Right cardiac atrium (tissue), 5 donors: Measurements from ENCODE around the gene DHRSX. TPM values are rescaled to one million over a fixed set of nuclear protein-coding genes. Genes with fewer than 3 reads are reported as not detected.
"Not testable (repeated sequence)": the region's sequence is repeated elsewhere in the genome, so short reads cannot be mapped to it uniquely, and the experiment has no call there.

Experiments used
- ATAC-seq, 2 donors: fragments of 200-7000 bp; cut with Tn5 transposase; one replicate each; pipeline versions ENCODE4 v1.8.0 to v1.9.1; 2020; ENCODE audit warnings: moderate library complexity in 2 of 2, mild to moderate bottlenecking in 1 of 2
- DNase-seq, 3 donors: peaks; one replicate each; pipeline ENCODE4 v3.0.0-alpha.2; 2020
- H3K27ac ChIP-seq: one replicate; pipeline ENCODE4 v1.5.1; 2013; ENCODE audit warnings: mild to moderate bottlenecking, low read length, control low read depth, moderate library complexity
- H3K27me3 ChIP-seq: one replicate; pipeline ENCODE4 v1.6.1; 2013; ENCODE audit not compliant: control insufficient read depth, insufficient read depth
- H3K4me1 ChIP-seq: one replicate; pipeline ENCODE4 v1.6.1; 2013; ENCODE audit warnings: low read length; ENCODE audit not compliant: control insufficient read depth, insufficient read depth
- H3K4me3 ChIP-seq: one replicate; pipeline ENCODE4 v1.5.1; 2013; ENCODE audit warnings: low read length, control low read depth
- H3K9me3 ChIP-seq: one replicate; pipeline ENCODE4 v1.6.1; 2013; ENCODE audit warnings: low read length; ENCODE audit not compliant: control insufficient read depth
- WGBS: extraction: QIAGEN DNeasy Blood & Tissue Kit; methylation state at CpG from one replicate; pipeline ENCODE4 v1.1.7; 2013; 5-methylcytosine and 5-hydroxymethylcytosine counted together
- intact Hi-C, 4 donors: fragments of 100-400 bp; cut with DNase I; formaldehyde crosslinking; loops; one replicate each; pipeline versions ENCODE4 v1.11.0 to v1.14.0; 2022 to 2023
- polyA plus RNA-seq: library from polyadenylated mRNA; stranded (reverse); fragments of 200-250 nt; gene quantifications from one replicate; pipeline ENCODE4 v1.2.3, GENCODE V29; 2013
- total RNA-seq, 4 donors: library from RNA; stranded (reverse); fragmentation: NEBNext Ultra II Directional; extraction: Animal tissue kit (Norgen Biotek cat#: 25700); gene quantifications; one replicate each; pipeline ENCODE4 v1.2.1, GENCODE V29; 2021
- donor health status: healthy with polysubstance abuse.
- donor health status: DM: no; HTN: yes; CAD: no.
- donor health status: DM: no; HTN: no; CAD: no.
- donor health status: DM: no; HTN: yes; CAD: no; lungs with severe emphysema.
- donor health status: DM: yes; HTN: yes; CAD: no.

Gene DHRSX
- total and polyA plus RNA-seq, 5 donors: 22.2 to 43.7 (median 30.1) TPM

DNA sequence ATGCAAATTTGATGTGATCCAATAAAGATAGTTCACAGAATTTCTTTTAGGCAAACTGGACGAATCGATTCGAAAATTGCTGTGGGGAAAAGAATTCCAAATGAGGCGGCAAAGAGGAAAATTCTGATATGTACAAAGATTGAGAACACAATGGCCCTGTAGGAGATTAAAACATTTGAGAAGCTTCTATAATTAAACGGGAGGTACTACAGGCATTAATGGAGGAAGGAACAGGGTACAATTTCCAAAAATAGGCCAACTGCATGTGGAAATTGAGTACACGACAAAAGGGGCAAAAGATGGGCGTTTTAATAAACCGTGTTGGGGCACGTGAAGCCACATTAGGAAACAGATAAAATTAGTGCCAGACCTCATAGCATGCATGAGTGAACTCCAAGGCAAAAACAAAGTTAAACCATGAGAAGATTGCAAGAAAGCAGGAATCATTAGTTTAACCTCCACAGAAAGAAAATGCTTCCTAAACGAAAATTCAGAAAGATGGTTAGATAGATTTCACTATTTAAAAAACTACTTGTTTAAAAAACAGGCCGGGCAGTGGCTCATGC lies 68.4 kb downstream of the DHRSX start:
- Histone ChIP-seq H3K4me3 (no peak overlapping the region), H3K27me3 (no peaks in the 10 kb centered on the region), H3K27ac (no peak overlapping the region), H3K4me1 (no peaks in the 10 kb centered on the region), H3K9me3 (no peaks in the 10 kb centered on the region)
- ATAC-seq (no peak), DNase-seq (no peak)
- WGBS: 70% methylated on average over 11 of the region's 11 CpGs
- intact Hi-C loops: no loop called here

DNA sequence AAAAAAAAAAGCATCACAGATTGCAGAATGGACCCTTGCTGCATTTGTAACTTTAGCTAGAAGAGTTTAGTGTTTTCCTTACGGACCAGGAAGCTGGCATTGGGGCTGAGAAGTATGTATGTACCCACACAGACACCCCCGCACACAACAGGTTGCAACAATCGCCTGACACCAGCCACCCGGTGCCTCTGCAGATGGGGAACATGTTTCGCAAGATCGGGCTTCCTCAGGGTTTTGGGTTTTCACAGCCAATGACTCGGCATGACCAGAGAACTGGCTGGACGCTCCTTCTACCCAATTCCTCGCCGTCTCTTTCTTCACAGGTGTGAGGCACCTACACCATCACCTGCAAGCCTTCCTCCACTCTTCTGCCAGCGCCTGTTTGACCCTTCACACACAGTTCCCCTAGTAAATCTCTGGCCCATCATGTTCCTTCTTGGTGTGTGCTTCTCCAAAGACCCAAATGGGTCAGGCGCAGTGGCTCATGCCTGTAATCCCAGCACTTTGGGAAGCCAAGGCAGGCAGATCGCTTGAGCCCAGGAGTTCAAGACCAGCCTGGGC lies 70.4 kb downstream of the DHRSX start:
- intact Hi-C loops: no loop called here
- DNase-seq: no peak
- ATAC-seq: no peak

DNA sequence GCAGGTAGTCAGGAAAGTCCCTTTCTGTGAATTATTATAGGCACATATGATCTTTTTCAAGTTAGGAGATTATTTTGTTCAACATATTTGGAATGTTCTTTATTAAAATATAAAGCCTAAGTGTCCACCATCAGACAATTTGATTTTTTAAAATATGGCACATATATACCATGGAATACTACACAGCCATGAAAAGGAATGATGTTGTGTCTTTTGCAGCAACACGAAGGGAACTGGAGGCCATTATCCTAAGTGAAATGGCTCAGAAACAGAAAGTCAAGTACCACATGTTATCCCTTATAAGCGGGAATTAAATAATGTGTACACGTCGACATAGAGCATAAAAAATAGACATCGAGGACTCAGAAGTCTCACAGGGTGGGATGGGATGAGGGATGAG lies 73.0 kb downstream of the DHRSX start:
- whole genome bisulfite sequencing: 99% methylated on average over 5 of the region's 5 CpGs
- H3K27me3 ChIP-seq: no peaks in the 10 kb centered on the region
- ATAC-seq (no peak), DNase-seq (no peak)
- no peak overlapping the region for H3K4me3 ChIP-seq
- intact Hi-C loops: no loop called here
- H3K27ac ChIP-seq: no peak overlapping the region
- peaks cover 4% of the 10 kb centered on the region for H3K4me1 ChIP-seq
- no peaks in the 10 kb centered on the region for H3K9me3 ChIP-seq

More for the DNA sequence above, 70.4 kb downstream of the DHRSX start:
- WGBS: 89% methylated on average over 13 of the region's 13 CpGs
- Histone ChIP-seq H3K9me3 (no peaks in the 10 kb centered on the region), H3K4me1 (peaks cover 4% of the 10 kb centered on the region), H3K27ac (no peak overlapping the region), H3K4me3 (no peak overlapping the region), H3K27me3 (no peaks in the 10 kb centered on the region)

DNA sequence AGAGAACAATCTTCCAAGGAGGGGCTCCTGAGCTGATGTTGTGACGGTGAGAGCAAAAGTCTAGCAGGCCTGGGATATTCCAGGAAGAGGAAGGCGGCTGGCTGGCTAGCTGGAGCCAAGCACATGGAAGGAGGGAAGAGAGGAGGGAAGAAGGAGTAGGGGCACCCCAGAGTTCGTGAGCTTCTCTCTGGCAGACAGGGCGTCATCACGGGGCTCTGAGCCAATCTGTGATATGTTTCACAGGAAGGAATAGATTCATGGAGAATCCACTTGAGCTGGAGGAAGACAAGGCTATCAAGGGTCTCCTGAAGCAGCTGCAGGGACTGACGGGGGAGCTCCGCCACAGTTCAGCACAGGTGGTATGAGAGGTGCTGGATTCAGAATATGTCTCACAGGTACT lies 73.6 kb downstream of the DHRSX start:
- Histone ChIP-seq H3K4me3 (no peak overlapping the region), H3K9me3 (no peaks in the 10 kb centered on the region), H3K4me1 (peaks cover 4% of the 10 kb centered on the region), H3K27ac (no peak overlapping the region), H3K27me3 (no peaks in the 10 kb centered on the region)
- intact Hi-C loops: no loop called here
- peak in 1 of 3 donors; percentile 52 for DNase-seq
- no peak for ATAC-seq
- 67% methylated on average over 7 of the region's 7 CpGs for WGBS

DNA sequence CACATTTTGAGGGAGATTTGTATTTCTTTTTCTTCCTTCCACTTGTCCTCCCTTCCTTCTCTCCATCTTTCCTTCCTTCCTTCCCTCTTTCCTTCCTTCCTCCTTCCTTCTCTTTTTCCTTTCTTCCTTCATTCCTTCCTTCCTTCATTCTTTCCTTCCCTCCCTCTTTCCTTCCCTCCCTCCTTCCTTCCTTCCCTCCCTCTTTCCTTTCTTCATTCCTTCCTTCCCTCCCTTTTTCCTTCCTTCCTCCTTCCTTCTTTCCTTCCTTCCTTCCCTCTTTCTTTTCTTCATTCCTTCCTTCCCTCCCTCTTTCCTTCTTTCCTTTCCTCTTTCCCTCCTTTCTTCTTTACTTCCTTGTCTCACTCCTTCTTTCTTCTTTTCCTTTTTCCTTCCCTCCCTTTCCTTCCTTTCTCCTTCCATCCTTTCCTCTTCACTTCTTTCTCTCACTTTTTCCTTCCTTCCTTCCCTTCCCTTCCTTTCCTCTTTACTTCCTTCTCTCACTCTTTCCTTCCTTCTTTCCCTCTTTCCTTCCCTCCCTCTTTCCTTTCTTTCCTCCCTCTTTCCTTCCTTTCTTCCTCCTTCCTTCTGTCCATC lies 74.4 kb downstream of the DHRSX start:
- no peak overlapping the region for H3K27ac ChIP-seq
- H3K27me3 ChIP-seq: no peaks in the 10 kb centered on the region
- H3K4me1 ChIP-seq: peaks cover 4% of the 10 kb centered on the region
- DNase-seq: no peak
- no peak for ATAC-seq
- intact Hi-C loops: no loop called here
- no peaks in the 10 kb centered on the region for H3K9me3 ChIP-seq
- no peak overlapping the region for H3K4me3 ChIP-seq

DNA sequence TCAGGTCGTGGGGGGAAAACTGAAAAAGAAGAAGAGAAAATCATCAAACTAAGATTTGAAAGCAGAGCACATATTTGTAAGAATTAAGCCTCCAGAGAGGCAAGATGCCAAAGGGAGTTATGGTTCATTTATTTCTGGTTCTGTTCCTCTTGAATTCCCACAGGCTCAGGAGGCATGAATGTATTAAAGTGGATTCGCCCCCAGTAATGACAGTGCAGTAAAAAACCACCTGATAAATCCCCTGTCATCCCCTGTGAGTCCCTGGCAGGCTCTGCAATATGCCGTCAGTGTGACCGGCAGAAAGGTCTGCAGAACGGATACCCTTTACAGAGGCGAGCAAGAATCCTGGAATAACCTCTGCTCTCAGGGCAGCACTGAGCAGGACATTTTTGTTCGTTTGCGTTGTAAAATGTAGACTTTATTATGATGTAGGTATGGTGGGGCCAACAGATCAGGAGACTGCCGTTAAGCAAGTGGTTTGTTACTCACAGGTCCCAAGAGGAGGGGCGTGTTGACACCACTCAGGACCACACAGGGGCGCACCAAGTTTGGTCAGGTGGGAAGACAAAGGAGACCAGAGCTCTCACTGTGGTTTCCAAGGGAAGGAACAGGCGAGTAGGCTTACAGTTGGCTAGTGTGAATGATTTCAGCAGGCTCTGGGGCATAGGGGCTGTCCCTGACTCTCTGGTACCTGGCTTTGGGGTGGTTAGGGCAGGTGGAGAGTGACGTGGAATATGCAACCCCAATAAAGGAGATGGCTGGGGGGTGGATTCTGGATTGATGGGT lies 75.3 kb downstream of the DHRSX start:
- WGBS: 93% methylated on average over 13 of the region's 13 CpGs
- Histone ChIP-seq H3K4me3 (no peak overlapping the region), H3K4me1 (peaks cover 4% of the 10 kb centered on the region), H3K27me3 (no peaks in the 10 kb centered on the region), H3K27ac (no peak overlapping the region), H3K9me3 (no peaks in the 10 kb centered on the region)
- intact Hi-C loops: no loop called here
- DNase-seq (no peak), ATAC-seq (no peak)

DNA sequence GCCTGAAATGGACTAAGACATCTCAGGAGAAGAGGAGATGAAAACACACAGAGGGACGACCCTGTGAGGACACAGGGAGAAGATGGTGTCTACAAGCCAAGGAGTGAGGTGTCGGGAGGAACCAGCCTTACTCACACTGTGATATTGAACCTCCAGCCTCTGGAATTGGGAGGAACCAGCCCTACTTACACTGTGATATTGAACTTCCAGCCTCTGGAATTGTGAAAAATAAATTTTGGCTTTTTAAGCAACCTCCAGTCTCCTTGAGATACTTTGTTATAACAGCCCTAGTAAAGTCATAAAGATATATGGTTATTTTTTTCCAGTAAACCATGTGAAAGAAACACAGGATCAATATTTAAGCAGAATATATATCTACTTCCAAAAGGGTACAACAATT lies 76.5 kb downstream of the DHRSX start:
- Histone ChIP-seq H3K9me3 (no peaks in the 10 kb centered on the region), H3K4me1 (peaks cover 4% of the 10 kb centered on the region), H3K4me3 (no peak overlapping the region), H3K27ac (no peak overlapping the region), H3K27me3 (no peaks in the 10 kb centered on the region)
- WGBS: 88% methylated on average over 2 of the region's 2 CpGs
- DNase-seq (no peak), ATAC-seq (no peak)
- intact Hi-C loops: no loop called here

DNA sequence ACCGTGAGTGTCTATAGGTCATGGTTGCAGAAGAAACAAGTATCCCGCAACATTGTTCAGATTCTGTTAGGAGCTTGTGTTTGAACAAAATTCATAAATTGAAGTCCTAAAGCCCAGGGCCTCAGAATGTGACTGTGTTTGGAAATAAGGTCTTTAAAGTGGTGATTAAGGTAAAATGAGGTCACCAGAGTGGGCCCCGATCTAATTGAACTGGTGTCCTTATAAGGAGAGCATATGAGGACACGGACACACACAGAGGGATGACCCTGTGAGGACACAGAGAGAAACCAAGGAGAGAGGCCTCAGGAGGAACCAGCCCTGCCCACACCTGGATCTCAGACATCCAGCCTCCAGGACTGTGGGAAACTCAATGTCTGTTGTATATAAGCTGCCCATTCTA lies 76.9 kb downstream of the DHRSX start:
- ATAC-seq (no peak), DNase-seq (no peak)
- 67% methylated on average over 4 of the region's 4 CpGs for WGBS
- Histone ChIP-seq H3K27ac (no peak overlapping the region), H3K9me3 (no peaks in the 10 kb centered on the region), H3K27me3 (no peaks in the 10 kb centered on the region), H3K4me1 (peaks cover 4% of the 10 kb centered on the region), H3K4me3 (no peak overlapping the region)
- intact Hi-C loops: no loop called here

DNA sequence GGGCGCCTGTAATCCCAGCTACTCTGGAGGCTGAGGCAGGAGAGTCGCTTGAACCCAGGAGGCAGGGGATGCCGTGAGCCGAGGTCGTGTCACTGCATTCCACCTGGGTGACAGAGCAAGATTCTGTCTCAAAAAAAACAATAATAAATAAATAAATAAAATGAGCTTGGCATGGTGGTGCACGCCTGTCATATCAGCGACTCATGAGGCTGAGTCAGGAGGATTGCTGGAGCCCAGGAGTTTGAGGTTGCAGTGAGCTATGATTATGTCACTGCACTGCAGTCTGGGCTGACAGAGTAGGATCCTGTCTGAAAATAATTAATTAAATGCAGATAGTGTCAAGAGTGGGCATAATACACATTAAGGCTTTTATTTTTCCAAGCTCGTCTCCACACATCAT lies 77.5 kb downstream of the DHRSX start:
- no peak for ATAC-seq
- H3K4me1 ChIP-seq: peaks cover 4% of the 10 kb centered on the region
- 86% methylated on average over 8 of the region's 8 CpGs for WGBS

DNA sequence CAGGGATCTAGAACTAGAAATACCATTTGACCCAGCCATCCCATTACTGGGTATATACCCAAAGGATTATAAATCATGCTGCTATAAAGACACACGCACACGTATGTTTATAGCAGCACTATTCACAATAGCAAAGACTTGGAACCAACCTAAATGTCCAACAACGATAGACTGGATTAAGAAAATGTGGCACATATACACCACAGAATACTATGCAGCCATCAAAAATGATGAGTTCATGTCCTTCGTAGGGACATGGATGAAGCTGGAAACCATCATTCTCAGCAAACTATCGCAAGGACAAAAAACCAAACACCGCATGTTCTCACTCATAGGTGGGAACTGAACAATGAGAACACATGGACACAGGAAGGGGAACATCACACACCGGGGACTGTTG lies 81.4 kb downstream of the DHRSX start:
- DNase-seq, intact Hi-C loops, H3K9me3 ChIP-seq, H3K4me3 ChIP-seq, H3K27me3 ChIP-seq, ATAC-seq, H3K27ac ChIP-seq, H3K4me1 ChIP-seq: not testable (repeated sequence)
- 97% methylated on average over 3 of the region's 7 CpGs for WGBS

More for the DNA sequence above, 77.5 kb downstream of the DHRSX start:
- no peak overlapping the region for H3K27ac ChIP-seq
- no peak overlapping the region for H3K4me3 ChIP-seq
- no peaks in the 10 kb centered on the region for H3K9me3 ChIP-seq
- intact Hi-C loops: no loop called here
- H3K27me3 ChIP-seq: no peaks in the 10 kb centered on the region
- no peak for DNase-seq

DNA sequence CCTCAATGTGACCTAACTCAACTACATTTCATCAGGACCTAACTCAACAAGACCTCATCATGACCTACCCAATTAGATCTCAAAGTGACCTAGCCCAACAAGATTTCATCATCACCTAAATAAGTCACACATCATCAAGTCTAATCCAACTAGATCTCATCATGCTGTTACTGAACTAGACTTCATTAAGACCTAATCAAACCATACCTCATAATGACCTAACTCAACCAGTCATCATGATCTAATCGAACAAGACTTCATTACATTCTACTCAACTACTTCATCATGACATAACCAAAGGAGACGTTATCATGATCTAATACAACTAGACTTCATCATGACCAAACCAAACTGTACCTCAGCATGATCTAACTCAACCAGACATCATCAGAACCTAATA lies 82.8 kb downstream of the DHRSX start:
- Histone ChIP-seq H3K4me3 (no peak overlapping the region), H3K27me3 (no peaks in the 10 kb centered on the region), H3K27ac (no peak overlapping the region), H3K4me1 (no peaks in the 10 kb centered on the region), H3K9me3 (no peaks in the 10 kb centered on the region)
- DNase-seq (no peak), ATAC-seq (no peak)
- 96% methylated on average over 2 of the region's 2 CpGs for WGBS
- intact Hi-C loops: no loop called here
